Uterus (tissue), 2 donors: ENCODE data around the gene TANC1.

ENCODE experiments used
- POLR2A ChIP-seq, 2 donors: fragments of 450-650 bp; IDR thresholded peaks; one replicate each; pipeline ENCODE4 v1.6.1; 2016; ENCODE audit warnings: antibody characterized with exemption in 2 of 2, mild to moderate bottlenecking in 1 of 2, moderate library complexity in 1 of 2
- TF ChIP-seq, protein P1 (sequence below), 4 experiments: fragments of 200-600 bp in 2 of 4; fragments of 450-650 bp in 2 of 4; sonication (generic) in 2 of 4; IDR thresholded peaks; one replicate each; pipeline ENCODE4 v1.5.1; 2016 to 2019; ENCODE audit warnings: antibody characterized with exemption in 4 of 4, mild to moderate bottlenecking in 2 of 4, moderate library complexity in 1 of 4

DNA sequence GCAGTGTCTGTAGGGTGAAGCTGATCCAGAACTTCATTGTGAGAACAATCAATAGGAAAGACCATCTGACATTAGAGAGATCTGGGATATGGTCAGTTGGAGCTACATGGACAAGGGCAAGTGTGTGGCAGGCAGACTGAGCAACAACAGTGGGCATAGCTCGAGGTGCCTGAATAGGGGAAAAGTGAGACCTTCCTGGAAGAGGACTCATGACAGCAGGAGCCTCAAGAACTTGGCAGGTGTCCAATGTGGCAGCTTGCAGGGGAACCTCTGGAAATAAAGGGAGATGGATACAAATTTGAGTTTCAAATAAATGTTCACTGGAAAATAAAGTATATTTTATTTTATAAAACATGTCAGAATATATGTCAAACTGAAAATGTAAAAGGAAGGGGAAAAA, 117.9 kb downstream of the TANC1 start:
- TF ChIP-seq, protein P1, sequence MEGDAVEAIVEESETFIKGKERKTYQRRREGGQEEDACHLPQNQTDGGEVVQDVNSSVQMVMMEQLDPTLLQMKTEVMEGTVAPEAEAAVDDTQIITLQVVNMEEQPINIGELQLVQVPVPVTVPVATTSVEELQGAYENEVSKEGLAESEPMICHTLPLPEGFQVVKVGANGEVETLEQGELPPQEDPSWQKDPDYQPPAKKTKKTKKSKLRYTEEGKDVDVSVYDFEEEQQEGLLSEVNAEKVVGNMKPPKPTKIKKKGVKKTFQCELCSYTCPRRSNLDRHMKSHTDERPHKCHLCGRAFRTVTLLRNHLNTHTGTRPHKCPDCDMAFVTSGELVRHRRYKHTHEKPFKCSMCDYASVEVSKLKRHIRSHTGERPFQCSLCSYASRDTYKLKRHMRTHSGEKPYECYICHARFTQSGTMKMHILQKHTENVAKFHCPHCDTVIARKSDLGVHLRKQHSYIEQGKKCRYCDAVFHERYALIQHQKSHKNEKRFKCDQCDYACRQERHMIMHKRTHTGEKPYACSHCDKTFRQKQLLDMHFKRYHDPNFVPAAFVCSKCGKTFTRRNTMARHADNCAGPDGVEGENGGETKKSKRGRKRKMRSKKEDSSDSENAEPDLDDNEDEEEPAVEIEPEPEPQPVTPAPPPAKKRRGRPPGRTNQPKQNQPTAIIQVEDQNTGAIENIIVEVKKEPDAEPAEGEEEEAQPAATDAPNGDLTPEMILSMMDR (IDR thresholded peaks at IDR 0.05), result no peak
- no peak for TF ChIP-seq POLR2A (IDR thresholded peaks at IDR 0.05)
